GM10266 (cell line): ENCODE results near the gene PSMB7.

Experiments
- DNase-seq: peaks from one replicate; pipeline ENCODE4 v3.0.0; 2012; ENCODE audit errors: extremely low spot score
- TF ChIP-seq, protein P1 (sequence below): IDR thresholded peaks from 2 replicates; pipeline ENCODE4 v1.5.1; 2012; ENCODE audit warnings: mild to moderate bottlenecking, low read depth; ENCODE audit not compliant: control insufficient read depth, insufficient read depth; ENCODE audit errors: missing control alignments

The PSMB7 gene

DNA sequence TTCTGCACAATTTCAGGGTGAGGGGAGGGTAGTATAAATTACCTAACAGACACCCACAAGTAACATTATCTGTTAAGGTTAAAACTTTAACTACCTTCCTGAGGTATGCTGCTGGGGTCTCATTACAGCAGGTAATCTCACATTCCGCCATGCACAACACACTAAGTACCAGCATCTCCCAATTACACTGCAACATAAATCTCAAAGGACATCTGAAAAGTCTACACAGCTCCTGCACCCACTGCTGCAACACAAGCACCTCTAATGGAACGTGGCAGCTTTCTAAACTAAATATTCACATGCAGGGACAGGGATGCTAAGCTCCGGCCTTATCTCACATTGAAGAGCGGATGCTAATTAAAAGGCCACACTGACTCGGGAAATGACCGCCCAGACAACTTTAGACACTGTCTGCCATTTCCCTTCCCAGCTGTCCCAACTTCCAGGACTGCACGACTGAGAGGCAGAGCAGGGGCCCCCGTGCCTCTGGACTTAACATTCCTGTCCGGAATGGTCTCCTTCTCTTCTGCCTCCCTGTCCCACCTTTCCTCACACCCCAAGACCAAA, 45.9 kb downstream of the PSMB7 start:
- DNase-seq = no peak
- TF ChIP-seq, protein P1, sequence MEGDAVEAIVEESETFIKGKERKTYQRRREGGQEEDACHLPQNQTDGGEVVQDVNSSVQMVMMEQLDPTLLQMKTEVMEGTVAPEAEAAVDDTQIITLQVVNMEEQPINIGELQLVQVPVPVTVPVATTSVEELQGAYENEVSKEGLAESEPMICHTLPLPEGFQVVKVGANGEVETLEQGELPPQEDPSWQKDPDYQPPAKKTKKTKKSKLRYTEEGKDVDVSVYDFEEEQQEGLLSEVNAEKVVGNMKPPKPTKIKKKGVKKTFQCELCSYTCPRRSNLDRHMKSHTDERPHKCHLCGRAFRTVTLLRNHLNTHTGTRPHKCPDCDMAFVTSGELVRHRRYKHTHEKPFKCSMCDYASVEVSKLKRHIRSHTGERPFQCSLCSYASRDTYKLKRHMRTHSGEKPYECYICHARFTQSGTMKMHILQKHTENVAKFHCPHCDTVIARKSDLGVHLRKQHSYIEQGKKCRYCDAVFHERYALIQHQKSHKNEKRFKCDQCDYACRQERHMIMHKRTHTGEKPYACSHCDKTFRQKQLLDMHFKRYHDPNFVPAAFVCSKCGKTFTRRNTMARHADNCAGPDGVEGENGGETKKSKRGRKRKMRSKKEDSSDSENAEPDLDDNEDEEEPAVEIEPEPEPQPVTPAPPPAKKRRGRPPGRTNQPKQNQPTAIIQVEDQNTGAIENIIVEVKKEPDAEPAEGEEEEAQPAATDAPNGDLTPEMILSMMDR = no peak

DNA sequence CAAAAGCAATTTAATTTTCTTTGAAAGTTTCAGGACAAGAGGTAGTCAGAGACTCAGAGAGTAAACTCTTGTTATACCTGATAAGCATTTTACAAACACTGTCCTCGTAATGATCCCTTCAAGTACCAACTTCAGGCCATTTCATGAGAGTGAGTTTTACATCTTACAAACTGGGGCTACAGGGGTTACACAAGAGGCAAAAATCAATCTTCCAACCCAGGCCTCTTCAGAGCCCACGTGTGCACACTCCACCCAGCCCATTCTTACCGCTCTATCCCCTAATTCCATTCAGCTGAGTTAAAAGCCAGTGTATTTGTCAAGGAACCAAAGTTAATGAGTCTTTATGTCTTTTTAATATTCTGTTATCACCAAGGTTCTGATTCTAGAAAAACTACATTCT, 46.5 kb downstream of the PSMB7 start:
- DNase-seq = no peak
- TF ChIP-seq, protein P1 = no peak

DNA sequence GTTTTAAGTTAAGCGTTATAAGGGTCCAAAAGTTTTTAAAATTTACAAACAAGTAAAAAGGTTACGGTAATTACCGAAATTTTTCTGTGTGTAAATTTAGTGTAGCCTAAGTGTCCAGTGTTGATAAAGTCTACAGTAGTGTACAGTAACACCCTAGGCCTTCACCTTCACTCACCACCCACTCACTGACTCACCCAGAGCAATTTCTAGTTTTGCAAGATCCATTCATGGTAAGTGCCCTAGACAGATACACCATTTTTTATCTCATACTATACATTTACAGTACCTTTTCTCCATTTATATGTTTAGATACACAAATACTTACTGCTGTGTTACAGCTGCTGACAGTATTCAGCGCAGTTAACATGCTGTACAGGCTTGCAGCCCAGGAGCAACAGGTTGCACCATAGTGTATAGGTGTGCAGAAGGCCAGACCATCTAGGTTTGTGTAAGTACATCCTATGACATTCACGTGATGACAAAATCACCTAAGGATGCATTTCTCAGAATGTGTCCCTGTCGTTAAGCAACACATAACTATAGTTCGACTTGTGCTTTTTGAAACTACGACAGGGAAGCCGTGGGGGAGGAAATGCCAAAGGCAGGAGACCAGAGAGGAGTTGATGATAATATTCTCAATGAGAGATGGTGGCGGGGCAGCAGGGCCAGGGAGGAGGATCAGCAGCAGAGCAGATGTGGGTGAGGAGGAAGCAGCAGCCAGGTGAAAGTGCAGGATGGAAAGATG, 48.6 kb downstream of the PSMB7 start:
- DNase-seq = no peak
- TF ChIP-seq, protein P1 = no peak

DNA sequence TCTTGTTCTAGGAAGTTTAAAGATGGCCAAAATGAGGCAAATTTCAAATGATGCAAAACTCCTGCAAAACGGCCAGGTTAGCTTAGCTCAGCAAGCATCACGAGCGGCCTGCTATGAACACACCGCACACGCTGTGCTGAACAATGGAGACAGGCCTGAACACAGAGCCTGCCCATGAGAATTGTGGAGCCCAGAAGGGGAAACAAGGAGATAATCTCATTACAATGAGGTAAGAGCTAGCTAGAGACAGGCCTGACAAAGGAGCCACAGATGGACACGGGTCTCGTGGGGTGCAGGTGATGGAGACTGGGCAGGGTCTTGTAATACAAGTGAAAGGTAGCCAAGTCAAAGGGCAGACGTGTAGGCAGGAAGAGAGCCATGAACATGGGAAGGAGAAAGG, 50.2 kb downstream of the PSMB7 start:
- TF ChIP-seq, protein P1 = no peak

DNA sequence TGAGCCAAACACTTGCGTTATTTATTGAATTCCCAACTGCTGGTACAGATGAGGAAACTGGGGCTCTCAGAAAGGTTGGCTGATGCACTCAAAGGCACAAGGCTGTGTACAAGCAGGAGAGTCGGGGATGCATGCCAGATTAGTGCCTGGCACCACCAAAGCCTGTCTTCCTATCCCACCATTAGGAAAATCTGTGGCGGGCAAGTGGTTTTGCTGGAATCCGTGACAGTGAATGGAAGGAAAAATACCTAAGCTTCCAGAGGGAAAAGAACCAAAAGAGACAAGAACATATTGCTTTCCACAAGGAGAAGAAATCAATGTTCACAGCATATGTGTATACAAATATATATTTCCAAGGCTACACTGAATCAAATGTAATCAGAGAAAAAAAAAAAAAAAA, 51.1 kb downstream of the PSMB7 start:
- TF ChIP-seq, protein P1 = no peak
- DNase-seq = no peak

More for the DNA sequence above, 50.2 kb downstream of the PSMB7 start:
- DNase-seq = no peak

DNA sequence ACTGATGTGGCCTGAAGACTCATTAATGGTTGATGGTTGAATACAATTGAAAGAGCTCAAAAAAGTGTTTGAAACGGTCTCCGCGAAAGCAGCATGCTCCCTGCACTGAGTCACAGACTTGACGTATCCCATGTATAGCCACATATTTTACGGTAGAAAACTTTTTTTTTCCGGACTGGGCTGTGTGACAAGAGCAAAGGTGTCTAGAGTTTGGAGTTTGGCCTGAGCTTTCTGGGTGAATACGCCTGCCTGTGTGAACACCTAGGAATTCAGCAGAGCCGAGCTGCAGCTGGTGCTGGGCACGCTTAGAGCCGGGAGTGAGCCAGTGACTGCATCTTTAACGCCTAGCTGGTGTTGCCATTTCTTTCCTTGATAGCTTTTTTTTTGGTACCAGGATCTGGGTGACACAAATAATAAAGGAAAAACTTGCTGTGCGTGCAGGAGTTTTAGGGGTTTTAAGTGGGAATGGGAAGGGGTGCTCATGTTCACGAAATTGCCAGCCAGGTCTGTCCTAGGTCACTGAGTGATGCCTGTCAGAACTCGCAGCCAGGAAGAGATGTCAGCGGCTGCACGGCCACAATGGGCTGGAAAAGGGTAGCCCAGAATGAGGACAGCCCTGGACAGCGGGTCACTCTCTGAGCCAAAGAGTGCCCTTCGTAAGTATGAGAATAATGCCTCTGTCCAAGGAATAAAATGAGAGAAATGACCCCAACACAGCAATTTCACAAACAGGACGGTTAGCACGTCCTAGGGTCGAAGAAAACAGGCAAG, 51.7 kb downstream of the PSMB7 start:
- no peak for DNase-seq
- TF ChIP-seq, protein P1 = no peak
